Fibroblast of peridontal ligament (primary cell): ENCODE data around the gene NR1D1.
A peak's percentile ranks its signal among the peaks of the same experiment; 100 is the strongest.
"Not testable (repeated sequence)": the region's sequence is repeated elsewhere in the genome, so short reads cannot be mapped to it uniquely, and the experiment has no call there.

Experiments
- DNase-seq: peaks from one replicate; pipeline ENCODE4 v3.0.0-alpha.2; 2010; ENCODE audit errors: extremely low read depth

The NR1D1 gene

GRCh38 chr17:40100419-40100668, at the start of gene NR1D1:
NR1D1 (minus strand) TSS chr17:40100589; CDS start chr17:40100094, 495 bp downstream.
- no peak for DNase-seq

GRCh38 chr17:40148527-40148926, 48.1 kb upstream of the NR1D1 start:
- DNase-seq: no peak

GRCh38 chr17:40145476-40145875, 45.1 kb upstream of the NR1D1 start:
- no peak for DNase-seq

GRCh38 chr17:40143166-40143565, 42.8 kb upstream of the NR1D1 start:
- DNase-seq: not testable (repeated sequence)

- DNase-seq: no peak
These were observed 39.2 kb upstream of the NR1D1 start for GRCh38 chr17:40139566-40140058.

- DNase-seq: no peak
These were observed 35.4 kb upstream of the NR1D1 start for GRCh38 chr17:40135817-40136216.

GRCh38 chr17:40134184-40134583, 33.8 kb upstream of the NR1D1 start:
- no peak for DNase-seq

- no peak for DNase-seq
These were observed 30.1 kb upstream of the NR1D1 start for GRCh38 chr17:40130352-40131042.

- no peak for DNase-seq
These were observed 29.1 kb upstream of the NR1D1 start for GRCh38 chr17:40129498-40129897.

GRCh38 chr17:40124279-40125141, 24.1 kb upstream of the NR1D1 start:
- peak; percentile 53 for DNase-seq

GRCh38 chr17:40123811-40124114, 23.4 kb upstream of the NR1D1 start:
- no peak for DNase-seq

GRCh38 chr17:40122999-40123810, 22.8 kb upstream of the NR1D1 start:
- no peak for DNase-seq

- DNase-seq: no peak
These were observed 22.0 kb upstream of the NR1D1 start for GRCh38 chr17:40122136-40122998.

- DNase-seq: peak; percentile 68
These were observed 21.1 kb upstream of the NR1D1 start, which contains the start of gene MSL1 for GRCh38 chr17:40121181-40122135. MSL1 (plus strand) TSS chr17:40121971; CDS start chr17:40122613, 642 bp downstream.

- DNase-seq: no peak
These were observed 14.7 kb upstream of the NR1D1 start for GRCh38 chr17:40115101-40115436.

- DNase-seq: no peak
These were observed 13.5 kb upstream of the NR1D1 start for GRCh38 chr17:40113907-40114245.

- peak; percentile 96 for DNase-seq
These were observed 12.9 kb upstream of the NR1D1 start for GRCh38 chr17:40113110-40113906.

GRCh38 chr17:40112718-40113109, 12.3 kb upstream of the NR1D1 start:
- DNase-seq: no peak

- no peak for DNase-seq
These were observed 11.9 kb upstream of the NR1D1 start for GRCh38 chr17:40112191-40112711.
